Right lobe of liver (tissue), 4 donors: ENCODE data around the gene PLA2G3.

Experiments used
- CTCF ChIP-seq, 4 donors: fragments of 200-600 bp in 3 of 4; fragments of 450-650 bp in 1 of 4; IDR thresholded peaks; one replicate each; pipeline versions ENCODE4 v1.5.1 to v1.8.0; 2016 to 2022; ENCODE audit warnings: antibody characterized with exemption in 4 of 4, mild to moderate bottlenecking in 2 of 4
- POLR2A ChIP-seq: fragments of 450-650 bp; IDR thresholded peaks from one replicate; pipeline ENCODE4 v1.6.1; 2017; ENCODE audit warnings: antibody characterized with exemption, mild to moderate bottlenecking
- donor health status: DM: no; HTN: no; CAD: no.
- donor health status: DM: no; HTN: no; CAD: no.
- donor health status: DM: no; HTN: yes; CAD: no.

GRCh38 chr22:31106001-31106571, 34.2 kb downstream of the PLA2G3 start:
- TF ChIP-seq CTCF (IDR thresholded peaks at IDR 0.05) (no peak), POLR2A (no peak)
